SK-N-SH (cell line): ENCODE data around the gene SMIM7. TPM values are rescaled to one million over a fixed set of nuclear protein-coding genes. Genes with fewer than 3 reads are reported as not detected.

Source experiments
- CTCF ChIA-PET: fragments of 300-600, 350-600 bp; formaldehyde crosslinking; extraction: SDS; loops from one replicate; lab custom pipeline; 2021; lab: Yijun Ruan, JAX
- POLR2A ChIA-PET: fragments of 350-600 bp; sonication (Branson Sonifier 250); formaldehyde crosslinking; extraction: SDS; loops from one replicate; lab custom pipeline; 2020; ENCODE audit warnings: antibody characterized with exemption, inconsistent platforms; lab: Yijun Ruan, JAX
- DNase-seq: peaks from one replicate; pipeline ENCODE4 v3.0.0; 2012
- H2AFZ ChIP-seq: fragments of 200-600 bp; sonication (generic); 2 replicates; pipeline ENCODE4 v1.8.1; 2016; ENCODE audit warnings: antibody characterized with exemption, mild to moderate bottlenecking, low read depth
- H3F3A ChIP-seq: fragments of 200-600 bp; sonication (generic); replicated peaks from 2 replicates; pipeline ENCODE3; 2016; ENCODE audit warnings: antibody characterized with exemption, mild to moderate bottlenecking; ENCODE audit not compliant: insufficient read depth
- H3K27ac ChIP-seq, 2 experiments: fragments of 200-500 bp in 1 of 2; fragments of 200-600 bp in 1 of 2; sonication (Bioruptor generic) in 1 of 2; sonication (generic), shearing (Covaris generic) in 1 of 2; 2 replicates each; pipeline versions ENCODE4 v1.5.1 to v1.6.1; 2014 to 2016; ENCODE audit warnings: low read depth in 2 of 2, inconsistent platforms in 1 of 2, low read length in 1 of 2, mild to moderate bottlenecking in 1 of 2, mixed read lengths in 1 of 2
- H3K27me3 ChIP-seq: fragments of 200-600 bp; sonication (generic), shearing (Covaris generic); 2 replicates; pipeline ENCODE4 v1.6.1; 2016; ENCODE audit warnings: mixed run types; ENCODE audit not compliant: insufficient read depth
- H3K36me3 ChIP-seq, 2 experiments: fragments of 200-500 bp in 1 of 2; fragments of 200-600 bp in 1 of 2; sonication (Bioruptor generic) in 1 of 2; sonication (generic) in 1 of 2; replicated peaks in 1 of 2; 2 replicates each; pipeline versions ENCODE3 to v1.5.1; 2014 to 2016; ENCODE audit warnings: low read length in 1 of 2, mild to moderate bottlenecking in 1 of 2; ENCODE audit not compliant: insufficient read depth in 2 of 2, control insufficient read depth in 1 of 2
- H3K4me1 ChIP-seq, 2 experiments: fragments of 200-500 bp in 1 of 2; fragments of 200-600 bp in 1 of 2; sonication (Bioruptor generic) in 1 of 2; sonication (generic), shearing (Covaris generic) in 1 of 2; 2 replicates each; pipeline versions ENCODE4 v1.5.1 to v1.6.1; 2014 to 2016; ENCODE audit warnings: low read depth in 1 of 2, low read length in 1 of 2, mixed run types in 1 of 2; ENCODE audit not compliant: insufficient read depth in 2 of 2, control insufficient read depth in 1 of 2
- H3K4me2 ChIP-seq: fragments of 200-600 bp; sonication (generic), shearing (Covaris generic); 2 replicates; pipeline ENCODE4 v1.6.1; 2017; ENCODE audit warnings: mixed run types
- H3K4me3 ChIP-seq, 2 experiments: fragments of 200-500 bp in 1 of 2; fragments of 200-600 bp in 1 of 2; sonication (Bioruptor generic) in 1 of 2; sonication (generic), shearing (Covaris generic) in 1 of 2; 2 replicates each; pipeline versions ENCODE4 v1.5.1 to v1.8.1; 2014 to 2016; ENCODE audit warnings: low read depth in 2 of 2, inconsistent platforms in 1 of 2, low read length in 1 of 2, mild to moderate bottlenecking in 1 of 2, mixed read lengths in 1 of 2, moderate library complexity in 1 of 2
- H3K79me2 ChIP-seq: fragments of 200-600 bp; sonication (generic); 2 replicates; pipeline ENCODE4 v1.8.1; 2017; ENCODE audit warnings: mild to moderate bottlenecking; ENCODE audit not compliant: insufficient read depth
- H3K9ac ChIP-seq: fragments of 200-600 bp; sonication (generic); 2 replicates; pipeline ENCODE4 v1.6.1; 2017; ENCODE audit warnings: mixed run types
- H3K9me2 ChIP-seq: fragments of 200-600 bp; sonication (generic); 2 replicates; pipeline ENCODE4 v1.6.1; 2017; ENCODE audit warnings: mixed run types
- H3K9me3 ChIP-seq: fragments of 200-600 bp; sonication (generic); 2 replicates; pipeline ENCODE4 v1.6.1; 2017; ENCODE audit warnings: mixed run types, mild to moderate bottlenecking, moderate library complexity
- H4K20me1 ChIP-seq: fragments of 200-600 bp; sonication (generic); 2 replicates; pipeline ENCODE4 v1.6.1; 2017; ENCODE audit warnings: mild to moderate bottlenecking, mixed run types; ENCODE audit not compliant: insufficient read depth
- CHD2 ChIP-seq: fragments of 150-350 bp; IDR thresholded peaks from 2 replicates; pipeline ENCODE4 v1.6.1; 2018; ENCODE audit warnings: low read length; ENCODE audit not compliant: partially characterized antibody
- CTCF ChIP-seq: fragments of 200-600 bp; sonication (generic); IDR thresholded peaks from 2 replicates; pipeline ENCODE4 v1.6.1; 2017; ENCODE audit warnings: antibody characterized with exemption, mild to moderate bottlenecking, moderate library complexity
- EP300 ChIP-seq, 2 experiments: IDR thresholded peaks; 2 replicates each; pipeline versions ENCODE4 v1.4.0 to v1.6.1; 2012; ENCODE audit warnings: borderline replicate concordance in 1 of 2, low read depth in 1 of 2, low read length in 1 of 2
- FOXM1 ChIP-seq: IDR thresholded peaks from 2 replicates; pipeline ENCODE4 v1.4.0; 2012; ENCODE audit warnings: low read depth, mild to moderate bottlenecking
- GABPA ChIP-seq: IDR thresholded peaks from 2 replicates; pipeline ENCODE4 v1.4.0; 2012; ENCODE audit warnings: low read depth, mild to moderate bottlenecking
- MXI1 ChIP-seq: IDR thresholded peaks from 2 replicates; pipeline ENCODE4 v1.6.1; 2012; ENCODE audit warnings: mild to moderate bottlenecking, low read depth, low read length, improper control_type of control experiment
- NFIC ChIP-seq: IDR thresholded peaks from 2 replicates; pipeline ENCODE4 v1.4.0; 2012; ENCODE audit warnings: borderline replicate concordance
- NRF1 ChIP-seq: IDR thresholded peaks from 2 replicates; pipeline ENCODE4 v1.6.1; 2012; ENCODE audit warnings: low read depth, mild to moderate bottlenecking, low read length
- POLR2AphosphoS5 ChIP-seq: IDR thresholded peaks from 2 replicates; pipeline ENCODE4 v1.6.1; 2012; ENCODE audit warnings: low read depth, low read length
- REST ChIP-seq: IDR thresholded peaks from 2 replicates; pipeline ENCODE4 v1.6.1; 2012; ENCODE audit warnings: mild to moderate bottlenecking, low read depth, low read length, moderate library complexity
- RXRA ChIP-seq: IDR thresholded peaks from 2 replicates; pipeline ENCODE4 v1.4.0; 2012; ENCODE audit warnings: low read depth, mild to moderate bottlenecking, borderline replicate concordance
- TEAD4 ChIP-seq: IDR thresholded peaks from 2 replicates; pipeline ENCODE4 v1.4.0; 2012; ENCODE audit warnings: mild to moderate bottlenecking, borderline replicate concordance; ENCODE audit not compliant: insufficient read depth
- YY1 ChIP-seq: IDR thresholded peaks from 2 replicates; pipeline ENCODE4 v1.4.0; 2012; ENCODE audit warnings: low read depth, mild to moderate bottlenecking
- ZBTB33 ChIP-seq: IDR thresholded peaks from 2 replicates; pipeline ENCODE4 v1.4.0; 2012; ENCODE audit warnings: low read depth, borderline replicate concordance
- WGBS: methylation state at CpG from one replicate; pipeline ENCODE4 v1.1.6; 2017; ENCODE audit warnings: low lambda C conversion rate; 5-methylcytosine and 5-hydroxymethylcytosine counted together
- polyA plus RNA-seq, 3 experiments: library from polyadenylated mRNA; depleted of rRNA; stranded (reverse); fragments of >200 nt; gene quantifications; 2 replicates each; pipeline ENCODE4 v1.2.3, GENCODE V29; 2012

Gene SMIM7
- polyA plus RNA-seq, 1 of the 3 experiments (the other 2 are of a cell fraction), result 74.2 TPM

GRCh38 chr19:16618248-16618647, 41.7 kb downstream of the SMIM7 start:
- no peaks in the 10 kb centered on the region for H3K9me3 ChIP-seq
- ChIA-PET CTCF (interaction anchor here (1.1 to 1.3 kb wide), 2 partner anchors 11 to 57 kb away, joined by 3 read pairs; no protein-coding TSS in a partner anchor), POLR2A (interaction anchor here (1.1 kb wide), 1 partner anchor 10 kb away, joined by 4 read pairs; the partner anchor contains the start of gene MED26)
- H3K9me2 ChIP-seq, result no peaks in the 10 kb centered on the region
- DNase-seq, result no peak
- H3K4me1 ChIP-seq, result peaks cover 0 to 24% of the 10 kb centered on the region in 2 experiments; a peak in 1 of 4 replicates
- H3K4me2 ChIP-seq, result no peak overlapping the region
- TF ChIP-seq MXI1, result no peak
- no peak for TF ChIP-seq EP300 (IDR thresholded peaks at IDR 0.05; ENCODE audit: borderline replicate concordance in 1 of 2, low read depth in 1 of 2, low read length in 1 of 2)
- TF ChIP-seq YY1, result no peak
- TF ChIP-seq NRF1, result no peak
- TF ChIP-seq FOXM1, result no peak
- TF ChIP-seq POLR2AphosphoS5, result no peak
- TF ChIP-seq CHD2, result no peak
- no peak for TF ChIP-seq REST
- TF ChIP-seq CTCF, result no peak
- TF ChIP-seq NFIC, result no peak
- no peak for TF ChIP-seq TEAD4
- no peak for TF ChIP-seq RXRA
- no peak for TF ChIP-seq ZBTB33
- no peak for TF ChIP-seq GABPA
- no peak overlapping the region for H3K4me3 ChIP-seq
- H2AFZ ChIP-seq, result no peak overlapping the region
- H3K27me3 ChIP-seq, result no peaks in the 10 kb centered on the region
- H3K79me2 ChIP-seq, result peaks cover 100% of the 10 kb centered on the region
- no peak overlapping the region for H3K9ac ChIP-seq
- H3K27ac ChIP-seq, result no peak overlapping the region
- H4K20me1 ChIP-seq, result peaks cover 100% of the 10 kb centered on the region
- whole genome bisulfite sequencing, result 99% methylated on average over 4 of the region's 7 CpGs
- H3K36me3 ChIP-seq, result peaks cover 0 to 8% of the 10 kb centered on the region in 2 experiments
- no peaks in the 10 kb centered on the region for H3F3A ChIP-seq
